ENCODE data around the gene MDK. TPM values are rescaled to one million over a fixed set of nuclear protein-coding genes. Genes with fewer than 3 reads are reported as not detected.

The MDK gene
- total RNA-seq, 1 donor from 2014 or later, result 24.7 TPM

DNA sequence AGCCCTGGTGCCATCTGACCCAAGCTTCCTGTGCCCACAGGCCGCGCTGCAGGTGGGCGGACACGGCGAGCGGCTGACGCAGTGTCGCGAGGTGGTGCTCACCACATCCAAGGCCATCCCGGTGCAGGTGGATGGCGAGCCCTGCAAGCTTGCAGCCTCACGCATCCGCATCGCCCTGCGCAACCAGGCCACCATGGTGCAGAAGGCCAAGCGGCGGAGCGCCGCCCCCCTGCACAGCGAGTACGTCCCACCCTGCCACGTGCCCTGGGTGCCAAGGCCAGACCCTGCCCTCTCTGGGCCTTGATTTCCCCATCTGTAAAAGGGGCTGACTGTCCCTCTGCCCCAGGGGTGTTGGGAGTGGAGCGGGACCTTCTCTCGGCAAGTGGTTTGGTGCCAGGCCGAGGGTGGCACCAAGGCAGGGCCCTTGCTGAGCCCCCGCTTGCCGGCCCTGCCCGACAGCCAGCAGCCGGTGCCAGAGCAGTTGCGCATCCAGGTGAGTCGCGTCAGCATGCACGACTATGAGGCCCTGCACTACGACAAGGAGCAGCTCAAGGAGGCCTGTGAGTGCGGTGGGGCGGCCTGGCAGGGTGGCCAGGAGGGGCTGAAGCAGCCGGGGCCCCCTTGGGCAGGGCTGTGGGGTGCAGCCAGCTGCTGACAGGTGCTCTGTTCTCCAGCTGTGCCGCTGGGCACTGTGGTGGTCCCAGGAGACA lies 5.9 kb upstream of the MDK start:
- TF ChIP-seq, protein P1, sequence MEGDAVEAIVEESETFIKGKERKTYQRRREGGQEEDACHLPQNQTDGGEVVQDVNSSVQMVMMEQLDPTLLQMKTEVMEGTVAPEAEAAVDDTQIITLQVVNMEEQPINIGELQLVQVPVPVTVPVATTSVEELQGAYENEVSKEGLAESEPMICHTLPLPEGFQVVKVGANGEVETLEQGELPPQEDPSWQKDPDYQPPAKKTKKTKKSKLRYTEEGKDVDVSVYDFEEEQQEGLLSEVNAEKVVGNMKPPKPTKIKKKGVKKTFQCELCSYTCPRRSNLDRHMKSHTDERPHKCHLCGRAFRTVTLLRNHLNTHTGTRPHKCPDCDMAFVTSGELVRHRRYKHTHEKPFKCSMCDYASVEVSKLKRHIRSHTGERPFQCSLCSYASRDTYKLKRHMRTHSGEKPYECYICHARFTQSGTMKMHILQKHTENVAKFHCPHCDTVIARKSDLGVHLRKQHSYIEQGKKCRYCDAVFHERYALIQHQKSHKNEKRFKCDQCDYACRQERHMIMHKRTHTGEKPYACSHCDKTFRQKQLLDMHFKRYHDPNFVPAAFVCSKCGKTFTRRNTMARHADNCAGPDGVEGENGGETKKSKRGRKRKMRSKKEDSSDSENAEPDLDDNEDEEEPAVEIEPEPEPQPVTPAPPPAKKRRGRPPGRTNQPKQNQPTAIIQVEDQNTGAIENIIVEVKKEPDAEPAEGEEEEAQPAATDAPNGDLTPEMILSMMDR (IDR thresholded peaks at IDR 0.05), result no peak
- ATAC-seq (no peak), DNase-seq (no peak)
- H3K27me3 ChIP-seq, result no peaks in the 10 kb centered on the region
- no peaks in the 10 kb centered on the region for H3K9me3 ChIP-seq
- peaks cover 49% of the 10 kb centered on the region for H3K36me3 ChIP-seq
- H3K4me3 ChIP-seq, result no peak overlapping the region
- peaks cover 11% of the 10 kb centered on the region for H3K4me1 ChIP-seq
- H3K27ac ChIP-seq, result no peak overlapping the region
- intact Hi-C loops (cut with DNase I), result no loop called here

DNA sequence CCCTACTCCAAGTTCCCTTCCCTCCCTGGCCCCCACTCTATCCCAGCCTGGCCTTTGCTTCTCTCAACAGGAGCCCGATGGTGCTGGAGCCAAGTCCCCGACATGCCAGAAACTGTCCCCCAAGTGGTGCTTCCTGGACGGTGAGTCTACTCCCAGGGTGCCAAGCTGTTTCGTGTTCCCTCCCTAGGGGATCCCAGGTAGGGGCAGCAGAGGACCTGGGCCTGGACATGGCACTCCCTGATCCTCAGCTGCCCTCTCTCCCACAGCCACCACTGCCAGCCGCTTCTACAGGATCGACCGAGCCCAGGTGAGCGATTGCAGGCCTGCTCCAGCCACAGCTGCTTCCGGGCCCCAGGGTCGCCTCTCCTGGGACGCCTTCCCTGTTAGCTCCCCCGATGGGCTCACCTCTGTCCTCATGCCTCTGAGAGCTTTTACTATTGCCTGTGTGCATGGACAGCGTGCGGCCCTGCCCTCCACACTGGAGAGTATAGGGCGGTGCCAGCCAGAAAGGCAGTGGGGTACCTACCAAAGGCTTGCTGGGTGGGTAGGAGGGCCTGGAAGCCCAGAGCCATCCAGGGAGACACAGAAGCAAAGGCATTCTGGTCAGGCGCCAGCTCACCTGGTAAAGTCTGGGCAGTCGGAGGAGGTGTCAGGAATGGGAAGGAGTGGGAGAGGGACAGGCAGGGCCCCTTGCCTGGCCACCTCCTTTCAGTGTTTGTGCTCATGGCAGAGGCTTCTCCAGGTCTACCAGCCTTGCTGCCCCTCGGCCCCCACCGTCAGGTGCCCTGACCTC lies 5.0 kb upstream of the MDK start:
- no peak overlapping the region for H3K4me3 ChIP-seq
- H3K9me3 ChIP-seq, result no peaks in the 10 kb centered on the region
- TF ChIP-seq, protein P1 (IDR thresholded peaks at IDR 0.05), result no peak
- H3K36me3 ChIP-seq, result peaks cover 42% of the 10 kb centered on the region
- ATAC-seq (no peak), DNase-seq (no peak)
- peaks cover 11% of the 10 kb centered on the region for H3K4me1 ChIP-seq
- H3K27ac ChIP-seq, result no peak overlapping the region
- intact Hi-C loops (cut with DNase I), result no loop called here
- H3K27me3 ChIP-seq, result no peaks in the 10 kb centered on the region

DNA sequence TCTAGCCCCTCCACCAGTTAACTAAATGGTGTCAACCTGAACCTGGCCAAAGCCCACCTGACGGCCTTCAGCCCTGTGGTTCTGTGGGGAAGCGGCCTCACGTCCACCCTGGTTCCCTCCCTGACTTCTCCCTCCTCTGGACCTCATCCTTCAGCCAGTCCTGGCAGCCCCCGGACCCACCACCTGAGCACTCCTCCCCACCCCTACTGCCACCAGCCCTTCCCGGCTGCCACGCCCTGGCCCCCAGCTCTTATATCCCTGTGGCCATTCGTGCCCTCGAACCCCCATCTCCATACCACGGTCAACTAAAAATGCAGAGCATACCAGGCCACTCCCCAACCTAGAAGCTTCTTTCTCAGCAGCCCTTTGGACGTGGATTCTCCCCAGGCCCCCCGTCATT lies 4.2 kb upstream of the MDK start:
- Histone ChIP-seq H3K27ac (no peak overlapping the region), H3K27me3 (no peaks in the 10 kb centered on the region), H3K4me3 (no peak overlapping the region), H3K36me3 (peaks cover 34% of the 10 kb centered on the region), H3K9me3 (no peaks in the 10 kb centered on the region), H3K4me1 (peaks cover 17% of the 10 kb centered on the region)
- TF ChIP-seq, protein P1 (IDR thresholded peaks at IDR 0.05), result no peak
- ATAC-seq, result no peak
- intact Hi-C loops (cut with DNase I), result no loop called here
- no peak for DNase-seq

DNA sequence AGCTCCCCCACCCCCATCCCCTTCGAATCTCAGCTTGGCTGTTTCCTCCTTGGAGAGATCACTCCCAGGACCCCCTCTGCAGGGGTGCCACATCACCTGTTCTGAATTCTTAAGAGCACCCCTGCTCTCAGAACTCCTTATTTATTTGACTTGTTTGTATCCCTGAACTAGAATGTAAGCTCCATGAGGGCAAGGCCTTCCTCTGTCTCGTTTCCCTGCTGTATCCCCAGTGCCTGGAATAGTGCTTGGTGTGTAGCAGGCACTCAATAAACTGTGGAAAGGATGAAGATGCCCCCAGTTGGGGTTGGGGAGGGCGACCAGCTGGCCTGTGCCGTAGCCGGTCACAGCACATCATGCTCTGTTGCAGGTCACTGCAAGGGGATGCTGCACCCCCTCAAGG lies 3.6 kb upstream of the MDK start:
- intact Hi-C loops (cut with DNase I), result no loop called here
- H3K9me3 ChIP-seq, result no peaks in the 10 kb centered on the region
- DNase-seq (no peak), ATAC-seq (no peak)
- H3K36me3 ChIP-seq, result peaks cover 34% of the 10 kb centered on the region
- peaks cover 22% of the 10 kb centered on the region for H3K4me1 ChIP-seq
- no peaks in the 10 kb centered on the region for H3K27me3 ChIP-seq
- H3K27ac ChIP-seq, result no peak overlapping the region
- H3K4me3 ChIP-seq, result no peak overlapping the region
- TF ChIP-seq, protein P1 (IDR thresholded peaks at IDR 0.05), result no peak

DNA sequence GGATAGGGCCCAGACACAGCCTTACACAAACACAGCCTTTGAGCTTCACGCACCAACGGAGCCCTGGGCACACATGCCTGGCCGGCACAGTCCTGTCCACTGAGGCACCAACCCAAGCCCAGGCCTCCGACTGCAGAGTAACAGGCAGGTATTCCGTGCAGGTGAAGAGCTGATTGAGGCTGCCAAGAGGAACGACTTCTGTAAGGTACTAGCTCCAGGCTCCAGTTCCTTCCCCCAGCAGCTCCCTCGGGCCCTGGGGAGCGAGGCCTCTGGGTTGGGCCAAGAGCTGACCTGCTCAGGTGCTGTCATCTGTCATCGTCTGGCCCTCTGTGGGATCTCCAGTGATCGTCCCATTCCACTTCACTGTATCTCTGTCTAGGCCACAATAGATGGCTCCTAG lies 3.2 kb upstream of the MDK start:
- H3K4me3 ChIP-seq, result no peak overlapping the region
- no peaks in the 10 kb centered on the region for H3K27me3 ChIP-seq
- H3K4me1 ChIP-seq, result peaks cover 23% of the 10 kb centered on the region
- no peak for ATAC-seq
- DNase-seq, result no peak
- intact Hi-C loops (cut with DNase I), result no loop called here
- no peak overlapping the region for H3K27ac ChIP-seq
- H3K36me3 ChIP-seq, result peaks cover 34% of the 10 kb centered on the region
- TF ChIP-seq, protein P1 (IDR thresholded peaks at IDR 0.05), result no peak
- H3K9me3 ChIP-seq, result no peaks in the 10 kb centered on the region

All from upper lobe of right lung (tissue), 1 donor.